ENCODE data around the gene TRIM28. TPM values are rescaled to one million over a fixed set of nuclear protein-coding genes. Genes with fewer than 3 reads are reported as not detected.
A peak's percentile ranks its signal among the peaks of the same experiment; 100 is the strongest.

Gene TRIM28
- total and polyA plus RNA-seq, 9 of the 15 experiments (the other 6 are each of a cell fraction or from before 2014, with no cell fraction given) = 12.1 to 797 (median 490) TPM

DNA sequence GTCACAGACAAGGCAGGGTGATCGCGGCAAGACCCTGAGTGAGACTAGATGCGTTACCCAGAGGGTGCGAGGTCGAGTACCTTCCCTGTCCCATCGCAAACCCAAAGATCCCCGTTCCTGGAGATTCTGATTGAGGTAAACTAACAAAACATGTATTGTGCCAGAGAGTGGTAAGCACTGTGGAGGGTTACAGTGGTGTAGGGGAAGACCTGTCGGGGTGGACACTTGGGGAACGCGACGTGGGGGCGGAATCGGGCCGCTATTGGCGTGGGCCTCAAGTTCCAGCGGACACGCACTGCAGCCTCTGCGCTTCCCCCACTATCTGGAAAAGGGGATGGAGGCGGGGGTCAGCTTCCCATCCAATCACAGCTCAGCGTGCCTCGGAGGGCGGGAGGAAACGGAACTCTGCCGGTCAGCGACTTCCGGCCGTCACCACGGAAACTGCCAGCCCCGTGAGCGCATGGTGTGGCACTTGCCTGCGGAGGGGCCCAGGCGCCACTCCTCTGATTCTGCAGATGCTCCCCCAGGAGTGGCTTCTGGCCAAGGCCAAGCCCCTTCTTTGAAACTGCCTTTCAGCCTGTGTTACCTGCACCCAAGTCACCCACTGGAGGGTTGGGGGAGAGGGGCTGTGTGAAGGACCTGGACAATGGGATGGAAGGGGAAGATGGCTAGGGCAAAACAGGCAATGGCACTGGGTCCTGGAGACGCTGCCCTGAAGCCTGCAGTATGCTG, 15.6 kb downstream of the TRIM28 start (continued):
- TF ChIP-seq STAT5B (CRISPR knock-in tag; IDR thresholded peaks at IDR 0.05) = no peak
- TF ChIP-seq ETS2 (tag; IDR thresholded peaks at IDR 0.05; ENCODE audit: borderline replicate concordance, poor library complexity, severe bottlenecking) = no peak
- 0 out of 2 replicates have a peak, but pooled peaks have one; percentile 48 for TF ChIP-seq HOXB6 (CRISPR knock-in tag; IDR thresholded peaks at IDR 0.05; ENCODE audit: borderline replicate concordance)
- no peak; the same call in 1 of the 2 replicates for TF ChIP-seq NR1H2 (CRISPR knock-in tag; IDR thresholded peaks at IDR 0.05)
- TF ChIP-seq JUNB (CRISPR knock-in tag; conservative IDR thresholded peaks at IDR 0.05) = no peak
- TF ChIP-seq, protein P1, sequence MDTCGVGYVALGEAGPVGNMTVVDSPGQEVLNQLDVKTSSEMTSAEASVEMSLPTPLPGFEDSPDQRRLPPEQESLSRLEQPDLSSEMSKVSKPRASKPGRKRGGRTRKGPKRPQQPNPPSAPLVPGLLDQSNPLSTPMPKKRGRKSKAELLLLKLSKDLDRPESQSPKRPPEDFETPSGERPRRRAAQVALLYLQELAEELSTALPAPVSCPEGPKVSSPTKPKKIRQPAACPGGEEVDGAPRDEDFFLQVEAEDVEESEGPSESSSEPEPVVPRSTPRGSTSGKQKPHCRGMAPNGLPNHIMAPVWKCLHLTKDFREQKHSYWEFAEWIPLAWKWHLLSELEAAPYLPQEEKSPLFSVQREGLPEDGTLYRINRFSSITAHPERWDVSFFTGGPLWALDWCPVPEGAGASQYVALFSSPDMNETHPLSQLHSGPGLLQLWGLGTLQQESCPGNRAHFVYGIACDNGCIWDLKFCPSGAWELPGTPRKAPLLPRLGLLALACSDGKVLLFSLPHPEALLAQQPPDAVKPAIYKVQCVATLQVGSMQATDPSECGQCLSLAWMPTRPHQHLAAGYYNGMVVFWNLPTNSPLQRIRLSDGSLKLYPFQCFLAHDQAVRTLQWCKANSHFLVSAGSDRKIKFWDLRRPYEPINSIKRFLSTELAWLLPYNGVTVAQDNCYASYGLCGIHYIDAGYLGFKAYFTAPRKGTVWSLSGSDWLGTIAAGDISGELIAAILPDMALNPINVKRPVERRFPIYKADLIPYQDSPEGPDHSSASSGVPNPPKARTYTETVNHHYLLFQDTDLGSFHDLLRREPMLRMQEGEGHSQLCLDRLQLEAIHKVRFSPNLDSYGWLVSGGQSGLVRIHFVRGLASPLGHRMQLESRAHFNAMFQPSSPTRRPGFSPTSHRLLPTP (IDR thresholded peaks at IDR 0.05; ENCODE audit: borderline replicate concordance, extremely low read depth, insufficient read length) = no peak
- TF ChIP-seq GABPA (tag; conservative IDR thresholded peaks at IDR 0.05; ENCODE audit: low read depth) = peak; percentile 93
- TF ChIP-seq, protein P2, sequence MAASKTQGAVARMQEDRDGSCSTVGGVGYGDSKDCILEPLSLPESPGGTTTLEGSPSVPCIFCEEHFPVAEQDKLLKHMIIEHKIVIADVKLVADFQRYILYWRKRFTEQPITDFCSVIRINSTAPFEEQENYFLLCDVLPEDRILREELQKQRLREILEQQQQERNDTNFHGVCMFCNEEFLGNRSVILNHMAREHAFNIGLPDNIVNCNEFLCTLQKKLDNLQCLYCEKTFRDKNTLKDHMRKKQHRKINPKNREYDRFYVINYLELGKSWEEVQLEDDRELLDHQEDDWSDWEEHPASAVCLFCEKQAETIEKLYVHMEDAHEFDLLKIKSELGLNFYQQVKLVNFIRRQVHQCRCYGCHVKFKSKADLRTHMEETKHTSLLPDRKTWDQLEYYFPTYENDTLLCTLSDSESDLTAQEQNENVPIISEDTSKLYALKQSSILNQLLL (CRISPR knock-in tag; IDR thresholded peaks at IDR 0.05; ENCODE audit: borderline replicate concordance) = no peak
- TF ChIP-seq SMAD3 (CRISPR knock-in tag; conservative IDR thresholded peaks at IDR 0.05) = peak; percentile 66; the same call in 1 of the 2 replicates
- TF ChIP-seq, protein P3, sequence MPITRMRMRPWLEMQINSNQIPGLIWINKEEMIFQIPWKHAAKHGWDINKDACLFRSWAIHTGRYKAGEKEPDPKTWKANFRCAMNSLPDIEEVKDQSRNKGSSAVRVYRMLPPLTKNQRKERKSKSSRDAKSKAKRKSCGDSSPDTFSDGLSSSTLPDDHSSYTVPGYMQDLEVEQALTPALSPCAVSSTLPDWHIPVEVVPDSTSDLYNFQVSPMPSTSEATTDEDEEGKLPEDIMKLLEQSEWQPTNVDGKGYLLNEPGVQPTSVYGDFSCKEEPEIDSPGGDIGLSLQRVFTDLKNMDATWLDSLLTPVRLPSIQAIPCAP (CRISPR knock-in tag; IDR thresholded peaks at IDR 0.05; ENCODE audit: borderline replicate concordance) = 0 out of 2 replicates have a peak, but pooled peaks have one; percentile 50
- no peak for TF ChIP-seq ZNF347 (CRISPR knock-in tag; IDR thresholded peaks at IDR 0.05; ENCODE audit: low read depth)
- TF ChIP-seq SP2 (IDR thresholded peaks at IDR 0.05; ENCODE audit: extremely low read depth, low read depth, low read length, poor library complexity, severe bottlenecking) = no peak
- peak; percentile 72 for TF ChIP-seq NEUROD1 (IDR thresholded peaks at IDR 0.05; ENCODE audit: borderline replicate concordance, low read depth, low read length, partially characterized antibody)
- TF ChIP-seq CBX3 (IDR thresholded peaks at IDR 0.05; ENCODE audit: borderline replicate concordance in 1 of 2, low read length in 2 of 2) = peak in 1 of 2 experiments; percentile 92; a peak in 2 of 3 replicates
- peak; percentile 72 for TF ChIP-seq BHLHE40 (IDR thresholded peaks at IDR 0.05; ENCODE audit: low read length)
- TF ChIP-seq, protein P4, sequence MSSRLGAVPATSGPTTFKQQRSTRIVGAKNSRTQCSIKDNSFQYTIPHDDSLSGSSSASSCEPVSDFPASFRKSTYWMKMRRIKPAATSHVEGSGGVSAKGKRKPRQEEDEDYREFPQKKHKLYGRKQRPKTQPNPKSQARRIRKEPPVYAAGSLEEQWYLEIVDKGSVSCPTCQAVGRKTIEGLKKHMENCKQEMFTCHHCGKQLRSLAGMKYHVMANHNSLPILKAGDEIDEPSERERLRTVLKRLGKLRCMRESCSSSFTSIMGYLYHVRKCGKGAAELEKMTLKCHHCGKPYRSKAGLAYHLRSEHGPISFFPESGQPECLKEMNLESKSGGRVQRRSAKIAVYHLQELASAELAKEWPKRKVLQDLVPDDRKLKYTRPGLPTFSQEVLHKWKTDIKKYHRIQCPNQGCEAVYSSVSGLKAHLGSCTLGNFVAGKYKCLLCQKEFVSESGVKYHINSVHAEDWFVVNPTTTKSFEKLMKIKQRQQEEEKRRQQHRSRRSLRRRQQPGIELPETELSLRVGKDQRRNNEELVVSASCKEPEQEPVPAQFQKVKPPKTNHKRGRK (tag; IDR thresholded peaks at IDR 0.05) = no peak
- TF ChIP-seq, protein P5, sequence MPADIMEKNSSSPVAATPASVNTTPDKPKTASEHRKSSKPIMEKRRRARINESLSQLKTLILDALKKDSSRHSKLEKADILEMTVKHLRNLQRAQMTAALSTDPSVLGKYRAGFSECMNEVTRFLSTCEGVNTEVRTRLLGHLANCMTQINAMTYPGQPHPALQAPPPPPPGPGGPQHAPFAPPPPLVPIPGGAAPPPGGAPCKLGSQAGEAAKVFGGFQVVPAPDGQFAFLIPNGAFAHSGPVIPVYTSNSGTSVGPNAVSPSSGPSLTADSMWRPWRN (IDR thresholded peaks at IDR 0.05; ENCODE audit: low read depth) = peak; percentile 28; the same call in 1 of the 2 replicates
- no peak for TF ChIP-seq ZNF140 (CRISPR knock-in tag; IDR thresholded peaks at IDR 0.05)

Measured in K562 (cell line).